ENCODE measurements around the gene CRAMP1.

Gene CRAMP1

DNA sequence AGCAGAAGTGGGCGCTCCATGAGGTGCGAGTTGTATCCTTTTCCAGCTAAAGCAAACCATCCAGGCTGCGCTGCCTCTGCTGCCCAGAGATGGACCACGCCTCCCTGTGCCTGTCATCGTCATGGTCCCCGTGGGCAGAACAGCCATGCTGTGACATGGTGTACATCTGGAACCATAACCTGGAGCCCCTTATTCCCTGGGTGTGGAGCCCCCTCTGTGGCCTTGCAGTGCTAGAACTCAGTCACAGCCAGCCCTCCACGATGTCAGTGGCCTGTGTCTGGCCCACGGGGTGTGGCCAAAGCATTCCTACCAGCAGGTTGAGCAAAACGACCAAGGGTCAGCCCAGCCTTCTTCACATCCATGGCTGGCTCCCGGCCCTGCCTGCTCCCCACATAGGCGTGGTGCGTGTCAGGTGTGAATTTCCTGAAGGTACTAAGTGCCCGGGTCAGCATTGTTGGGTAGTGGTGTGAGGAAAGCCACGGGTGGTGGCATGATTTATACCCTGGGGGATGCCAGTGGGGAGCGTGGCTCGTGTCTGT, 43.2 kb downstream of the CRAMP1 start:
- DNase-seq (ENCODE audit: low read depth in 4 of 4, low spot score in 1 of 4) = no peak

DNA sequence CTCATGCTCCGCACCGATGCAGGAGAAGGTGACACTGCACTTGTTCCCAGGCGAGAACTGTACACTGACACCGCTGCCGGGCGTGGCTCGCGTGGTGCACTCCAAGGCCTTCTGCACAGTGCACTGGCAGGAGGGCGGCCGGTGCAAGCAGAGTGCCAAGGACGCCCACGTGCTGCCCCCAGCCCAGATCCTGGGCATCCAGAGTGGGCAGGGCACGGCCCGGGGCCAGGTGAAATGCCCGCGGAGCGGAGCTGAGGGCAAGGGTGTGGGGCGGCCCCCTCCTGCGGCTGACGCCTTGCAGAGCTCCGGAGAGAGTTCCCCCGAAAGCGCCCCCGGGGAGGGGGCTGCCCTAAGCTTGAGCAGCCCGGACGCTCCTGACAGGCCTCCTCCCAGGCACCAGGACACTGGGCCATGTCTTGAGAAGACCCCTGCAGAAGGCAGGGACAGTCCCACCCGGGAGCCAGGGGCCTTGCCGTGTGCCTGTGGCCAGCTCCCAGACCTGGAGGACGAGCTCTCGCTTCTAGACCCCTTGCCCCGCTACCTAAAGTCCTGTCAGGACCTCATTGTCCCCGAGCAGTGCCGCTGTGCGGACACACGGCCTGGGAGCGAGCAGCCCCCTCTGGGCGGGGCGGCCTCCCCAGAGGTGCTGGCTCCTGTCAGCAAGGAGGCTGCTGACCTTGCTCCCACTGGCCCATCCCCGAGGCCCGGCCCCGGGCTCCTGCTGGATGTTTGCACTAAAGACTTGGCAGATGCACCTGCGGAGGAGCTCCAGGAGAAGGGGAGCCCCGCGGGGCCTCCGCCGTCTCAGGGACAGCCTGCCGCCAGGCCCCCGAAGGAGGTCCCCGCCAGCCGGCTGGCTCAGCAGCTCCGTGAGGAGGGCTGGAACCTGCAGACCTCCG, 44.0 kb downstream of the CRAMP1 start:
- DNase-seq (ENCODE audit: low read depth in 4 of 4, low spot score in 1 of 4) = no peak

DNA sequence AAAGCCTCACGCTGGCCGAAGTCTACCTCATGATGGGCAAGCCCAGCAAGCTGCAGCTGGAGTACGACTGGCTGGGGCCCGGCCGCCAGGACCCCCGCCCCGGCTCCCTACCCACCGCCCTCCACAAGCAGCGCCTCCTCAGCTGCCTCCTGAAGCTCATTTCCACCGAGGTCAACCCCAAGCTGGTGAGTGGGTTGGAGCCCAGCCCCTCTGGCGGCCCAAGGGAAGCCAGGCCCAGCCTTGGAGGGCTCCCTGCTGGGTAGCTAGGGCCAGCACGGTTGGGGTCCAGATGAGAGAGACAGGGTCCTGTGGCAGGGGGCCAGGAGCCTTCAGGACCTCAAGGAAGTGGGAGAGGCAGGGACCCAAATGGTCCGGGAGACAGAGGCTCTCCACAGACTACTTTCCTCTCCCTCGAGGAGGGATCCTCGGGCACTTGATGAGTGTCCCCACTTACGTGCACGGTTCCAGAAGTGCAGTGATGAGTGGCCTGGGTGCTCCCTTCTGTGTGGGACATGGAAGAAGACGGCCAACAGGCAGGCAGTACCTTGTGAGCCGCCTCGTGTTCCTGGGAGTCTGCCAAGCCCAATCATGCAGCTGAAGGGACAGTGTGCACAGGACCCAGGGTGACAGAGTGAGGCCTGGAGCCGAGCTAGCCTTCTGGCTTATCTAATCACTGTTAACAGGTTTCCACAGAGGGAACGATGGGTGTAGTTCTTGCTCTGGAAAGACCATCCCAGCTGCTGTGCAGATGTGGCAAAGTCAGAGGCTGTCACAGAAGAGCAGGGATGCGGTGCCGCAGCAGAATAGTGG, 44.9 kb downstream of the CRAMP1 start:
- DNase-seq (ENCODE audit: low read depth in 4 of 4, low spot score in 1 of 4) = no peak

DNA sequence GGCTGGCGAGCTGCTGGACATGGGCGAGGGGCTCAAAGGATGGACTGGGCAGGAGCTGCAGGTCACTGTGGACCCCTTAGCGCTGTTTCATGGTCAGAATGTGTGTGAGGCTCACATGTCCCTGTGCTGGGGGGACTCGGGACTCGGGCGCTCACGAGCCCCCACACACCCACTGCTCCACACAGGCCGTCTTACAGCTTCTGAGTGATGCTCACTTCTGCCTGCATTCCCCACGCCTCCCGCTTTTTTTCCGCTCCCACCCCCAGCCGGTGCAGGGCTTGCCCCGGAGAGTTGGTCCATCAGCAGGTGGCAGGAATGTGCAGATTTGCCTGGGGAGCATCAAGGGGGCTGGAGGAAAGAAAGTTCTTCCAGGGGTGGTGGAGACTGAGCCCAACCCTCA, 45.7 kb downstream of the CRAMP1 start:
- no peak for DNase-seq (ENCODE audit: low read depth in 4 of 4, low spot score in 1 of 4)

DNA sequence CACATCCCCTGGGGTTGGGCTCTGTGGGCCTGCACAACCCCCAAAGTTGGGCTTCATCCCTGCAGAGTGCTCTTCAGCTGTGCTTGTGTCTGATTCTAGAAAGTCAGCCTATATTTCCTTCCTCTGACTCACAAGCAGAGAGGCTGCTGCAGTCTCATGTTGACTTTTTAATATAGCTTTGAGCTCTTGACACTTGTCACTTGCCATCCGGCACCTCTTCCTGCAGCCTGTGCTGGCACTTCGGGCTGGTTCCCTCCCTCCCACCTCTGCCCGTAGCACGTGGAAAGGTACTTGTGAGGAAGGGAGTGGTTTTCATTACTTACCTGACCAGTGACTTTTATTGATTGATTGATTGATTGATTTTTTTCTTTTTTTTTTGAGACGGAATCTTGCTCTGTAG, 46.9 kb downstream of the CRAMP1 start:
- no peak for DNase-seq (ENCODE audit: low read depth in 4 of 4, low spot score in 1 of 4)

DNA sequence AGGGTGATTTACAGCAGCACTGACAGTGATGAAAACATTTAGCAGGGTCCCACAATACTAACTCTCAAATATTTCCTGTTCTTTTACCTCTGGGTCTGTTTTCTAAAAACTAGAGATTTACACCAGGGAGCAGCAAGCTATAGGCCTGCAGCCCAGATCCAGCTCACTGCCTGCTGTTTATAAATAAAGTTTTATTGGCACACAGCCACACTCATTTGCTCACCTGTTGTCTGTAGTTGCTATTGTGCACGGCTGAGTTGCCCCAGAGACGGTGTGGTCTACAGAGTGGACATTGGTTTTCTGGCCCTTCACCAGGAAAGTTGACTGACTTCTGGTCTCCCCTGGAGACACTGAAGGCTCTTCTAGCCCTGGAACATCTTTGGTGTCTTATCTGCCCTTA, 49.7 kb downstream of the CRAMP1 start:
- no peak for DNase-seq (ENCODE audit: low read depth in 4 of 4, low spot score in 1 of 4)

DNA sequence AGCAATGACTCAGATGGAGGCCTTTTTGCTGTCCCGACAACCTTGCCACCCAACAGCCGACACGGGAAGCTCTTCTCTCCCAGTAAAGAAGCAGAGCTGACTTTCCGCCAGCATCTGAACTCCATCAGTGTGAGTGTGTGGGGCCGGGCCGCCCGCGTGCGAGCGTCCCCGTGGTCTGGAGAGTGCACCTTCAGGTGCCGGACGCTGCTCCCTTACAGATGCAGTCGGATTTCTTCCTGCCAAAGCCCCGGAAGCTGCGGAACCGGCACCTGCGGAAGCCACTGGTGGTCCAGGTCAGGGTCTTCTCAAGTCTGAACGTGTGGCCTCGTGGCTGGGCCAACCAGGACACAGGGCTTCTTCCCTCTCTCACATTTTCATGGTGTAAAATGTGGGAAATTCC, 50.4 kb downstream of the CRAMP1 start:
- DNase-seq (ENCODE audit: low read depth in 4 of 4, low spot score in 1 of 4) = no peak

DNA sequence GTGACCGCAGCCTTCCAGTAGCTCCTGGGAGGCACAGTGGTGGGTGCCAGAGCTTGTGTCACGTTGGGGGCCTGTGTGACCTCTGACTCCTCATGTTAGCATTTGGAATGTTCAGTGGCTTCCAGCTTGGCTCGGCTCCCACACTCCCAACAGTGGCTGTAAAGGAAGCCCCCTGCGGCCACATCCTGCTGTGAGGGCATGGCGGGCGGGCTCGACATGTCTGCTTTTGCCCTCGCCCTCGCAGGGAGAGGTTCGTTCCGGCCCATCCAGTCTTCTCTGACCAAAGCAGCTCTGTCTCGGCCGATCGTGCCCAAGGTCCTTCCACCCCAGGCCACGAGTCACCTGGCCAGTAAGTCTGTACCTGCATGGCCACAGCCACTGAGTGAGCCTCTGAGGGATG, 53.7 kb downstream of the CRAMP1 start:
- DNase-seq (ENCODE audit: low read depth in 4 of 4, low spot score in 1 of 4) = no peak

DNA sequence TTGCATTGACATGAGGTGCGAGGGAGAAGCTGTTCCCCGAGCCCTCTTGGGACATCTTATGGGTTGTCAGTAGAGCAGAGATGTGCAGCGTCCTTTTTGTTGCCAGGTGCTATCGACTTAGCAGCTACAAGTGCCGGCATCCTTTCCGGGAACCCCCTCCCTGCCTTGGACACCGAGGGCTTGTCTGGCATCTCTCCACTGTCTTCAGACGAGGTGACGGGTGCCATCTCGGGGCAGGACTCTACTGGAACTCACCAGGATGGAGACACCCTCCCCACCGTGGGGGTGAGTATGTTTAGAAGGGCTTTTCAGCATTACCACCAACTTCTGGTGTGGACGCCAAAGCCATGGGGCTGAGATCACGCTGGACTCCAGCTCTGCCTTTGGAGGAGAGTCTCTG, 54.2 kb downstream of the CRAMP1 start:
- no peak for DNase-seq (ENCODE audit: low read depth in 4 of 4, low spot score in 1 of 4)

DNA sequence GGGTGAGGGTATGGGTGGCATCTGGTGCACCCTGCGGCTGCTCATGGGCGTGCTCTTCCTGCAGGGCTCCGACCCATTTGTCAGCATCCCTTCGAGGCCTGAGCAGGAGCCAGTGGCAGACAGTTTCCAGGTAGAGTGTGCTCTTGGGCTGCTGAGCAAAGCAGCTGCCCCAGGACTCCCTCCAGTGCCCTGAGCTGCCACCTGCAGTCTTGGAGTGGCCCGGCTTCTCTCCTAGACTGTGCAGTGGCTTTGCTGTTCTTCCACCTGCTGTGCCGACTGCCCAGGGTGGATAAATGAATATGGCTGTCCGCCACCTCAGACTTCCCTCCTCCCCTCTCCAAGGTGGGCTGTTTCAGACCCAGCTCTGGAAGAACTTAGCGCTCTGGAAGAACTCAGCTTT, 55.1 kb downstream of the CRAMP1 start:
- DNase-seq (ENCODE audit: low read depth in 4 of 4, low spot score in 1 of 4) = no peak

DNA sequence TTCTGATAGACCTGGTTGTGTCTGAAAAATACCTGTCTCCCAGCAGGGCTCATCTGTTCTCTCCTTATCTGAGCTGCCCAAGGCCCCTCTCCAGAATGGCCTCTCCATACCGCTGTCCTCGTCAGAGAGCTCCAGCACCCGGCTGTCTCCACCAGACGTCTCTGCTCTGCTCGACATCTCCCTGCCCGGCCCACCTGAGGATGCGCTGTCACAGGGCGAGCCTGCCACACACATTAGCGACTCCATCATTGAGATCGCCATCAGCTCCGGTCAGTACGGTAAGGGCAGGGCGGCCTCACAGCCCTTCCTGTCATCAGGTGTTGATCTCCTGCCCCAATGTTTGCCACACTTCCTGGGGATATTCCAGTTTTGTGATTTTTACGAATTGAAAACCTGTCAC, 55.8 kb downstream of the CRAMP1 start:
- DNase-seq (ENCODE audit: low read depth in 4 of 4, low spot score in 1 of 4) = no peak

DNA sequence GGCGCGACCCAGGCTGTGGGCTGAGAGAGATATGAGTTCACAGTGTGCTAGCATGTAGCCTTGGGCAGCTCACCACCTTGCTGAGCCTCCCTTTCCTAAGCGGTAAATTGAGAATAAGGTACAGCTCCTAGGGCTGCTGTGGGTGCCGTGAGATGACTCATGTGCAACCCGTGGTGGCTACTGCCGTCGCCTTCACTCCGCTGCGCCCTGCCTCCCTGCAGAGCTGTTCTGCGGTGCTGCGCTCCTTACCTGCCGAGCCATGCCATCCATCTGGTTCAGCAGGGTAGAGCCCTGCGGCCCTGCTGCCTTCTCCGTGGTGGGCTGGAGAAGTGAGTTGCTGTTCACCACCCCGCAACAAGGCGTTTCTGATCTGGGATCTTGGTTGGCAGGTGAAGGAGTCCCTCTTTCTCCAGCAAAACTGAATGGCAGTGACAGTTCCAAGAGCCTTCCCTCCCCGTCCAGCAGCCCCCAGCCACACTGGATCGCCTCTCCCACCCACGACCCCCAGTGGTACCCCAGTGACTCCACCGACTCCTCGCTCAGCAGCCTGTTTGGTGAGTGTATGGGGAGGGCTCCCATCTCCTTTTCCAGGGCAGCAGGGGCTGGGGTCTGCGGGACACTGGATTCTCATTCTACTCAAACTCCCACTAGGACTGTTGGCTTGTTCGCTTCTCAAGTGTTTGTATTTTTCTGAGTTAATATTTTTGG, 56.6 kb downstream of the CRAMP1 start:
- no peak for DNase-seq (ENCODE audit: low read depth in 4 of 4, low spot score in 1 of 4)

DNA sequence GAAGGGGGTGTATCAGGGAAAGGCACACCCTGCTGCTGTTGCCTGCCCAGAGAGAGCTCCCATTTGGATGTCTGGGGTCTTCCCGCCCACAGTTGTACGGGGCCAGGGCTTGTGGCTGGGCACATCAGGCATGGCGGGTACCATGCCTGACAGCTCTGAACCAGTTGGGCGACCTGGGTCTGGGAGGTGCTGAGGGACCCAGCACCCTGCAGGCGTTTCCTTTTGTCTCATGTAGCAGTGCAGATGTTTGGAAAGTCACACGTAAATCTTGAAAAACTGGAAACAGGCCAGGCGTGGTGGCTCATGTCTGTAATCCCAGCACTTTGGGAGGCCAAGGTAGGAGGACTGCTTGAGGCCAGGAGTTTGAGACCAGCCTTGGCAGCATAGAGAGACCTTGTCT, 57.5 kb downstream of the CRAMP1 start:
- DNase-seq (ENCODE audit: low read depth in 4 of 4, low spot score in 1 of 4) = no peak

DNA sequence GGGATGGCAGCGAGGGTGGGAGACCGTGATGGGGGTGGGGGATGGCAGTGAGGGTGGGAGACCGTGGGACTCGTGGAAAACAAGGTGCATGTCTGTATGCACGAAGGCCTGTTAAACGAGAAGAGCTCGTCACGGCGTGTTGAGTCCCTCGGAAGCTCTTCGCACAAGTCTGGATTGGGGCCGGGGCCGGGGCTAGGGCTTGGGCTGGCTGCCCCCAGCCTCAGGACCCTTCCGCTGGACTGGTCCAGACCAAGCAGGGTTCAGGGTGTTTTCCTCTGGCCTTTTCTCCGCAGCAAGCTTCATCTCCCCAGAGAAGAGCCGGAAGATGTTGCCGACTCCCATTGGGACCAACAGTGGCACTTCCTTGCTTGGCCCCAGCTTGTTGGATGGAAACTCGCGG, 58.2 kb downstream of the CRAMP1 start:
- no peak for DNase-seq (ENCODE audit: low read depth in 4 of 4, low spot score in 1 of 4)

DNA sequence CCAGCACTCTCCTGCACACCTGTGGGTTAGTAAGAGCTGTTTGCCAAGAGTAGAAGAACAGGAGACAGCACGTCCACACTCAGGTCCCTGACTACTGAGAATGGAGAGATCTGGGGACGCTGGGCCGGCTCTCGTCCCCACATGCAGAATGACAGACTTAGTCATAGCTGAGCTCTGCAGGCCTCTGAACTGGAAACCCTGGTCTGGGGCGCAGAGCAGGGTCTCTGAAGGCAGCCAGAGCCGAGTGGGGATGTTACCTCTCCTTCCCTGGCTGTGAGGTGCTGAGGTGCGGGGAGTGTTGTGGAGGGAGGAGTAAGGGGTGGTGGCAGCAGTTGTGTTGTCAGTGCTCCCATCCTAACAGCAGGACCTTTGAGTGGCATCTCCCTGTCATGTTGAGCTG, 58.7 kb downstream of the CRAMP1 start:
- no peak for DNase-seq (ENCODE audit: low read depth in 4 of 4, low spot score in 1 of 4)

DNA sequence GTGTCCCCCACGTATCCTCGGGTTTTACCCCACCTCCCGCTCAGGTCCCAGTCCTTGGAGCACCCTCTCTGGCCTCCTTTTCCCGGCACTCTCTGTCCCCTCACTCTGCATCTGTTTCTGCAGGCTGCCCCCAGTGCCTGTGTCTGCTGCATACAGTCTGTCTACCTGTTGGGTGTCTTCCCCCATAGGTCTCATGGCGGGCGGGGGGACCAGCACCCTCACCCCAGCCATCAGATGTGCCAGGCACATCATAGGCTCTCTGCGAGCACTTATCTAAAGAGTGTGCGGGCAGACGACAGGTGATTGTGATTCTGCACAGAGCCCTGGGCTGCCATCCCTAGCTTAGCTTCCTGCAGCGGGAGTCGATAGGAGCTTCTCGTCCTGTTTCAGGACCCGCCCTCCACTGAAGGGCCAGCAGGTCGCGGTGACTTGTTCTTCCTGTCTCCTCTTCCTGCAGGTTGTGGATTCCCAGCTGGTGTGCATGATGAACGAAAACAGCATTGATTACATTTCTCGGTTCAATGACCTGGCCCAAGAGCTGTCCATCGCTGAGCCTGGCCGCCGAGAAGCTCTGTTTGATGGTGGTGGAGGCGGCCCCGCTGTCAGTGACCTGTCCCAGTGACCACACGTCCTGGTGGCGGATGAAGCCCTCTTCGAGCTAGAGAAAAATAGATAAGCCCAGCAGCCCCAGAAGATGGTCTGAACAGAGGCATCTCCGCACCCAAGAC, 61.4 kb downstream of the CRAMP1 start:
- DNase-seq (ENCODE audit: low read depth in 4 of 4, low spot score in 1 of 4) = no peak

DNA sequence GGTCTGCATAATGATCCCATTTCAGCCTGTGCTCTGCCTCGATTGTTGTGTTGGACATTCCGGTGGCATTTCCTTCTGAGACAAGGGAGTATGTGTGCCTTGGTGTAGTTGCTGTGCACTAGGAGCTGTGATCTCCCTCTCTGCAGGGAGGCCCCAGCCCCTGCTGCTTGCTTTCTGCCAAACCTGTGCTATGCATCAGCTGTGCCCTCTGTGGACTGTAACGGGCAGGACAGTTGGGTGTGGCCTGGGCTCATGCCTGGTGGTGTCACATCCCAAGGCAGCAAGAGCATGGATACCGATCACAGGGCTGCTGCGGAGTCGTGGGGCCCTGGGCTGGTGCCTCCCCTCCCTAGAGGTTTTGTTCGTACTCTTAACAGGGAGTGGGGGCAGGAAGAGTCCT, 62.1 kb downstream of the CRAMP1 start:
- DNase-seq (ENCODE audit: low read depth in 4 of 4, low spot score in 1 of 4) = no peak

DNA sequence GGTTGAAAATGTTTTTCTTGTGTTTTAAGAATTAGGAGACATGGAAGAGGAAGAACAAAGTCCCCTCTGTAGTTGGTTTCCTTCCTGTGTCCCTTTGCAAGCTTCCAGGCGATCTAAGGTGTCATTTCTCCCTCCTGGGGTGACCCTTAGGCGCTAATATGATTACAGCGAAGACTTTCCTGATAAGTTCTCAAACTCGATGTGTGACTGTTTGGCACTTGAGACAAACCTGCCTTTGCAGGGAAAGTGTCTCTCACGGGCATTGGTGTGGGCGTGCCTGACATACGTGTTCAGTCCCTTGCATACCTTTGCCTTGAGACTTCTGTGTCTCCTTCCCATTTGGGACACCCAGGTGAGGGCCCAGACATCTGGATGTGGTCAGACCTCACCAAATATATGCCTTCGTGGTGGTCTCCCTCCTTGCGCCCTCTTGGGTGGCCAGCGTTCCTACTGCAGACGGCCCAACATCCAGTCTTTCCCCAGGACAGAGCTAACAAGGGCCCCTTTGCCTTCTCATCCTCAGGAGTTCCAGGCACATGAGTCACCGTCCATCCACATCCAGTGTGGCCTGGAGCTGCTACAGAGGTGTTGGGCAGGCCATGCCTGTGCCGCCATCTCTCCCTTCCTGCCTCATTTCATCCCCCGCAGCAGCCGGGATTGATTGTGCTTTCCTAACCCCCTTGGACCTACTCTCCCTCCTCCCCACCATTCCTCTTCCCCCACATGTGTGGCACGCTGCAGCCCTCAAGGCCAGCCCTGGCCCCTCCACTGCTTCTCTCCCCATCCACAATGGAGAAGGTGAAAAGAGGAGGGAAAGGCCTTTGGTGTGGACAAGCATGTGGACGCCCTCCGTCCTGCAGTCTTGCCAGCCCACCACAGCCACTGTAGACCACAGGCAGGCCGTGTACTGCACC, 62.8 kb downstream of the CRAMP1 start:
- DNase-seq (ENCODE audit: low read depth in 4 of 4, low spot score in 1 of 4) = no peak

DNA sequence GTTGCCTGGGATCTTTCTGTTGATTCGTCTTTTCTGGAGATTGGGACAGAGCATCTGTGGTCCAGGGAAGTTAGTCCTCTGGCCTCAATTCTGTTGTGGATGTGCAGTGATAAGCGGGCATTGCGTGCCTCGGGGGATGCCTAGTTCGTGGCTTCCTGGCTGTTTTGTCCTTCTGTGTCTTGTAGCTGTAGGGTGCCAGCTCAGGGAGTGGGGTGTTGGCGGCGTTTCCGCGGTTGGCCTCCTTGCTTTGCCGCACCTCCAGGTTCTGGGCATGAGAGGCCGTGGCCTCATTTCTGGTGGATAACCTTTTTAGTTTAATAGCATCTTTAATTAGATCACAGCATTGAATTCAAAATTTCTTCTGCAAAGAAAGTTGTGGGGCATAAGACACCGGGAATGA, 64.5 kb downstream of the CRAMP1 start:
- no peak for DNase-seq (ENCODE audit: low read depth in 4 of 4, low spot score in 1 of 4)

DNA sequence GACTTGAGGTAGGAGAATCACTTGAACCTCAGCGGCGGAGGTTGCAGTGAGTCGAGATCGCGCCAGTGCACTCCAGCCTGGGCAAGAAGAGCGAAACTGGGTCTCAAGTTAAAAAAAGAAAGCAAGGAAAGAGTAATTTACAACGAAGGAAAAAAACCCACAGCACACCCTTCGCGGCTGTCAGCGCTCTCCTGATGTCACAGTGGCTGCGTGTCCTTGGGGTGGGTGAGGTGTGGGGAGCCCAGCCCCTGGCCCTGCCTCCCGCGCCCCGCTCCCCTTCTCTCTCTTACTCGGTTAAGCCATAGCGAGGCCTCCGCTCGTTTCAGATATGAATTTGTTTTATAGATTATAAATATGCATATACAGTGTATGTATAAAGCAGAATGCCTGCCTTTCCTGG, 65.2 kb downstream of the CRAMP1 start:
- DNase-seq (ENCODE audit: low read depth in 4 of 4, low spot score in 1 of 4) = no peak

Data from stimulated activated CD4-positive, alpha-beta T cell treated with anti-CD3 and anti-CD28 coated beads, Interleukin-1b, Interleukin-23, amount 100 ng/mL, for 24 hours (primary cell).